IMR-90 (cell line): Measurements from ENCODE around the gene TMEM114. TPM values are rescaled to one million over a fixed set of nuclear protein-coding genes. Genes with fewer than 3 reads are reported as not detected.
A peak's percentile ranks its signal among the peaks of the same experiment; 100 is the strongest.

ENCODE experiments used
- ATAC-seq: fragments of 200-7000 bp; cut with Tn5 transposase; 2 replicates; pipeline ENCODE4 v1.9.1; 2020; ENCODE audit warnings: low read depth, mild to moderate bottlenecking, moderate library complexity
- BruUV-seq: library from RNA; stranded (reverse); fragments of 400-500 nt; replicated peaks from 2 replicates; lab custom pipeline; 2021; lab: Mats Ljungman, UMichigan
- CTCF ChIA-PET: fragments of 300-600 bp; formaldehyde crosslinking; extraction: SDS; loops from one replicate; lab custom pipeline; 2021; ENCODE audit warnings: antibody characterized with exemption; lab: Yijun Ruan, JAX
- POLR2A ChIA-PET: fragments of 300-600 bp; sonication (Branson Sonifier 250); formaldehyde crosslinking; loops from one replicate; lab custom pipeline; 2022; ENCODE audit warnings: antibody characterized with exemption; ENCODE audit not compliant: unreplicated experiment; lab: Charles Lee
- DNase-seq: peaks from one replicate; pipeline ENCODE4 v3.0.0; 2013
- H2AFZ ChIP-seq: replicated peaks from 2 replicates; pipeline ENCODE3; 2013; ENCODE audit warnings: low read length, mild to moderate bottlenecking; ENCODE audit not compliant: poor library complexity
- H2AK5ac ChIP-seq: 2 replicates; pipeline ENCODE4 v1.6.1; 2013; ENCODE audit warnings: low read depth, low read length, inconsistent platforms
- H2AK9ac ChIP-seq: replicated peaks from 2 replicates; pipeline ENCODE3; 2013; ENCODE audit warnings: mild to moderate bottlenecking, low read depth, low read length, moderate library complexity; ENCODE audit not compliant: poor library complexity
- H2BK120ac ChIP-seq: 2 replicates; pipeline ENCODE4 v1.6.1; 2013; ENCODE audit warnings: low read depth, low read length, inconsistent platforms
- H2BK15ac ChIP-seq: 3 replicates; pipeline ENCODE4 v1.6.1; 2013; ENCODE audit warnings: low read depth, low read length, inconsistent platforms
- H2BK20ac ChIP-seq: 2 replicates; pipeline ENCODE4 v1.6.1; 2013; ENCODE audit warnings: low read depth, mild to moderate bottlenecking, inconsistent platforms, low read length, moderate library complexity
- H2BK5ac ChIP-seq: 2 replicates; pipeline ENCODE4 v1.6.1; 2013; ENCODE audit warnings: mild to moderate bottlenecking, low read depth, low read length, inconsistent platforms; ENCODE audit not compliant: poor library complexity, severe bottlenecking
- H3K14ac ChIP-seq: replicated peaks from 2 replicates; pipeline ENCODE4 v1.6.1; 2013; ENCODE audit warnings: low read depth, low read length, inconsistent platforms
- H3K18ac ChIP-seq: 2 replicates; pipeline ENCODE4 v1.6.1; 2013; ENCODE audit warnings: low read depth, low read length, control low read depth
- H3K23ac ChIP-seq: 2 replicates; pipeline ENCODE4 v1.6.1; 2013; ENCODE audit warnings: low read depth, low read length, inconsistent platforms
- H3K27ac ChIP-seq: 2 replicates; pipeline ENCODE4 v1.5.1; 2013; ENCODE audit warnings: mild to moderate bottlenecking, control low read depth, low read length; ENCODE audit not compliant: insufficient read depth
- H3K27me3 ChIP-seq: 2 replicates; pipeline ENCODE4 v1.6.1; 2013; ENCODE audit warnings: low read length; ENCODE audit not compliant: control insufficient read depth, insufficient read depth
- H3K36me3 ChIP-seq: 2 replicates; pipeline ENCODE4 v1.6.1; 2013; ENCODE audit warnings: low read length, mixed read lengths; ENCODE audit not compliant: control insufficient read depth, insufficient read depth
- H3K4ac ChIP-seq: 2 replicates; pipeline ENCODE4 v1.6.1; 2013; ENCODE audit warnings: low read depth, low read length, inconsistent platforms
- H3K4me1 ChIP-seq: 2 replicates; pipeline ENCODE4 v1.6.1; 2013; ENCODE audit warnings: low read length, mixed read lengths; ENCODE audit not compliant: control insufficient read depth, insufficient read depth
- H3K4me2 ChIP-seq: 2 replicates; pipeline ENCODE4 v1.6.1; 2013; ENCODE audit warnings: low read depth, mild to moderate bottlenecking, control low read depth, low read length, moderate library complexity
- H3K4me3 ChIP-seq: 2 replicates; pipeline ENCODE4 v1.5.1; 2013; ENCODE audit warnings: low read depth, mild to moderate bottlenecking, control low read depth, low read length, moderate library complexity; ENCODE audit not compliant: insufficient read depth
- H3K56ac ChIP-seq: 2 replicates; pipeline ENCODE4 v1.6.1; 2013; ENCODE audit warnings: low read length, inconsistent platforms; ENCODE audit not compliant: insufficient read depth; ENCODE audit errors: extremely low read depth
- H3K79me1 ChIP-seq, 2 experiments: 2 replicates each; pipeline ENCODE4 v1.6.1; 2013; ENCODE audit warnings: low read length in 2 of 2, inconsistent platforms in 1 of 2, low read depth in 1 of 2
- H3K9ac ChIP-seq: 2 replicates; pipeline ENCODE4 v1.6.1; 2013; ENCODE audit warnings: low read depth, low read length, control low read depth
- H3K9me1 ChIP-seq: 2 replicates; pipeline ENCODE4 v1.6.1; 2013; ENCODE audit warnings: low read length, inconsistent platforms; ENCODE audit not compliant: insufficient read depth
- H3K9me3 ChIP-seq: 2 replicates; pipeline ENCODE4 v1.6.1; 2013; ENCODE audit warnings: low read length; ENCODE audit not compliant: control insufficient read depth, insufficient read depth
- H4K20me1 ChIP-seq: 2 replicates; pipeline ENCODE4 v1.6.1; 2013; ENCODE audit warnings: low read length, inconsistent platforms; ENCODE audit not compliant: insufficient read depth
- H4K5ac ChIP-seq: 2 replicates; pipeline ENCODE4 v1.6.1; 2013; ENCODE audit warnings: mild to moderate bottlenecking, low read depth, low read length, control low read depth
- H4K8ac ChIP-seq, 2 experiments: 2 replicates each; pipeline ENCODE4 v1.6.1; 2013; ENCODE audit warnings: low read depth in 2 of 2, low read length in 2 of 2, control low read depth in 1 of 2, inconsistent platforms in 1 of 2
- H4K91ac ChIP-seq: 2 replicates; pipeline ENCODE4 v1.6.1; 2013; ENCODE audit warnings: low read depth, low read length, inconsistent platforms; ENCODE audit not compliant: insufficient read depth
- BHLHE40 ChIP-seq: fragments of 150-350 bp; IDR thresholded peaks from 2 replicates; pipeline ENCODE4 v1.6.1; 2016; ENCODE audit warnings: mild to moderate bottlenecking, low read depth, low read length
- MAZ ChIP-seq: IDR thresholded peaks from 2 replicates; pipeline ENCODE4 v1.6.1; 2012; ENCODE audit warnings: low read depth, mild to moderate bottlenecking, low read length, improper control_type of control experiment, moderate library complexity, borderline replicate concordance
- MXI1 ChIP-seq: IDR thresholded peaks from 2 replicates; pipeline ENCODE4 v1.6.1; 2012; ENCODE audit warnings: low read depth, mild to moderate bottlenecking, low read length, moderate library complexity, borderline replicate concordance
- RCOR1 ChIP-seq: IDR thresholded peaks from 2 replicates; pipeline ENCODE4 v1.6.1; 2012; ENCODE audit warnings: mild to moderate bottlenecking, low read length, improper control_type of control experiment; ENCODE audit not compliant: insufficient replicate concordance
- SMC3 ChIP-seq: fragments of 150-350 bp; IDR thresholded peaks from 2 replicates; pipeline ENCODE4 v1.6.1; 2016; ENCODE audit warnings: low read depth, mild to moderate bottlenecking, antibody characterized with exemption, low read length, moderate library complexity
- WGBS, 2 experiments: methylation state at CpG; one replicate each; pipeline versions ENCODE4 v1.1.5 to v1.1.7; 2013; ENCODE audit warnings: missing lambda C conversion rate in 2 of 2; ENCODE audit not compliant: insufficient read length in 1 of 2; ENCODE audit errors: extremely low coverage in 2 of 2; 5-methylcytosine and 5-hydroxymethylcytosine counted together
- dilution Hi-C: fragments of 300-500 bp; cut with HindIII; formaldehyde crosslinking; loops from one replicate; pipeline ENCODE4 v1.14.3; 2018; ENCODE audit warnings: low sequenced_read_pairs; ENCODE audit not compliant: unreplicated experiment
- in situ Hi-C: fragments of 300-500 bp; cut with MboI; formaldehyde crosslinking; loops from 3 replicates; pipeline ENCODE4 v1.14.3; 2019; ENCODE audit warnings: low sequenced_read_pairs, inconsistent platforms, mixed read lengths
- intact Hi-C: fragments of 100-400 bp; cut with micrococcal nuclease; formaldehyde crosslinking; loops from 2 replicates; pipeline ENCODE4 v1.10.0; 2022
- polyA plus RNA-seq, 3 experiments: library from polyadenylated mRNA; depleted of rRNA; stranded (reverse); fragments of >200 nt; gene quantifications; 2 replicates each; pipeline ENCODE4 v1.2.3, GENCODE V29; 2012; ENCODE audit warnings: low replicate concordance in 1 of 3
- total RNA-seq: library from RNA; depleted of rRNA; stranded (reverse); fragments of >200 nt; gene quantifications from 2 replicates; pipeline ENCODE4 v1.2.3, GENCODE V29; 2012

Gene TMEM114
- total and polyA plus RNA-seq, 2 of the 4 experiments (the other 2 are of a cell fraction): not detected

DNA sequence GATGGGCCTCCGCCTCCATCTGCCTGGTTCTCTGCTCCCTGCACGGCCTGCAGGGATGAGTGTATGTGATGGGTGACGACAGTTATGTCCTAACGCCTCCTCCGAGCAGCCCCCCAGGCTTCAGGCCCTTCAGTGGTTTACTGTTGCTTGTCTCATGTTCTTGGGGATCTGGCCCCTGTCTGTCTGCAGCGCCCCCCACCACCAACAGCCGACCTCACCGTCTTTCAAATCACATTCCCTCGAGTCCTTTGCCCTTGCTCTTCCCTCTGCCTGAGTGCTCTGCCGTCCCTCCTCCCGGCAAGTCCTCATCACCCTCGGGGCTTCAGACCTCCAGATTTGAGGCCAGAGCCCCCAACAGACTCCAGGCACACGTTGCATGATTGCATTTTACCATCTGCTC is 49.4 kb upstream of the TMEM114 start:
- no peak overlapping the region for H3K4me3 ChIP-seq
- no peak overlapping the region for H2BK5ac ChIP-seq
- H3K27ac ChIP-seq: no peak overlapping the region
- no peaks in the 10 kb centered on the region for H3K9me3 ChIP-seq
- H3K23ac ChIP-seq: no peak overlapping the region
- dilution Hi-C loops: no loop called here
- no peaks in the 10 kb centered on the region for H3K4me1 ChIP-seq
- no peak overlapping the region for H3K14ac ChIP-seq
- no peaks in the 10 kb centered on the region for H3K9me1 ChIP-seq
- no peak overlapping the region for H2BK120ac ChIP-seq
- H3K79me1 ChIP-seq: no peaks in the 10 kb centered on the region
- 90% methylated on average over 4 of the region's 13 CpGs; no CpG with 5 or more reads in 1 of the 2 experiments for WGBS, 2 experiments
- no peak overlapping the region for H3K4ac ChIP-seq
- H4K20me1 ChIP-seq: peaks cover 2% of the 10 kb centered on the region; the same call in 1 of the 2 replicates
- H4K91ac ChIP-seq: no peak overlapping the region
- intact Hi-C loops: no loop called here
- no peak overlapping the region for H3K56ac ChIP-seq
- H2AK5ac ChIP-seq: no peak overlapping the region
- no peak overlapping the region for H3K9ac ChIP-seq
- ChIA-PET POLR2A (no interaction called here), CTCF (interaction anchor here (1.4 kb wide), 1 partner anchor 12 kb away, joined by 3 read pairs; no protein-coding TSS in a partner anchor)
- no peak for ATAC-seq
- no peaks in the 10 kb centered on the region for H3K27me3 ChIP-seq
- no peak overlapping the region for H2BK15ac ChIP-seq
- H4K5ac ChIP-seq: no peak overlapping the region
- peaks cover 72% of the 10 kb centered on the region for H3K36me3 ChIP-seq
- no peak overlapping the region for H2AFZ ChIP-seq
- no peak overlapping the region for H3K18ac ChIP-seq
- TF ChIP-seq SMC3 (no peak), BHLHE40 (no peak), MAZ (no peak), MXI1 (no peak), RCOR1 (no peak)
- no peak overlapping the region for H2BK20ac ChIP-seq
- BruUV-seq: no TSS peak
- H3K4me2 ChIP-seq: no peak overlapping the region
- peak overlapping the region; percentile 47 for H2AK9ac ChIP-seq
- DNase-seq: no peak
- no peak overlapping the region for H4K8ac ChIP-seq
- in situ Hi-C loops: no loop called here
